Measurements from ENCODE around the gene GPC6.

The GPC6 gene

DNA sequence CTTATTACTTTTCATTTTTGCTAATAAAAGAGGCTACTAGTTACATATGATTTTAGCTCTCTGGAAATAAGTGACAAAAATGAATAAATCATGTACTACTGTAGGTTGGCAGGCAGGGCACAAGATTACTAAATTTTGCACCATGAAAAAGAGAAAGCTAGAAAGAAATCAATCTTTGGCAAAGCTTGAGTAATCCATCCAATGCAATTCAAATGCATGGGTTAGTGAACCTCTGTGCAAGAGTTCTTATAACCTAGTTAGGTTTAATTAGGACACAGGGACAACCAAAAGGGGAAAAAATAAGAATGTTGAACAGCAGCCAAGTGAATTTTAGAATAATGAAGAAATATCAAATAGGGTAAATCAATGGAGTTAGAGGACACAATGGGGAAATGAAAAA, 947.4 kb downstream of the GPC6 start:
- TF ChIP-seq CTCF (IDR thresholded peaks at IDR 0.05; ENCODE audit: poor library complexity, severe bottlenecking): no peak

DNA sequence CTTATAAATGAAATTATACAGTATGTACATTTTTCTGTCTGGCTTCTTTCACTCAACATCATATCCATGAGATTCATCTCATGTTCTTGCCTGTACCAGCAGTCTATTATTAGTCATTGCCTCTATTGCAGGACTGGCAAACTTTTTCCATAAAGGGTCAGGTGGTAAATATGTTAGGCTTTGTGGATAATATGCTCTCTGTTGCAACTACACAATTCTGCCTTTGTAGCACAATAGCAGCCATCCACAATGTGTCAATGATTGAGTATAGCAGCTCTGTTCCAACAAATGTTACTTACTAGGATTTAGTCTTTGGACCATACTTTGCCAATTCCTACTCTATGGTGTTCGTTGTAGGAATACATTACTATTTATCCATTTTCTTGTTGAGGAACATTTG, 948.5 kb downstream of the GPC6 start:
- Histone ChIP-seq H3K36me3 (ENCODE audit: low read depth) (no peaks in the 10 kb centered on the region), H3K27me3 (ENCODE audit: insufficient read depth, poor library complexity, severe bottlenecking) (no peaks in the 10 kb centered on the region), H3K4me3 (ENCODE audit: severe bottlenecking) (no peak overlapping the region), H3K27ac (ENCODE audit: poor library complexity, severe bottlenecking) (no peak overlapping the region), H3K4me1 (ENCODE audit: insufficient read depth, poor library complexity, severe bottlenecking) (no peaks in the 10 kb centered on the region), H3K9me3 (ENCODE audit: severe bottlenecking) (no peaks in the 10 kb centered on the region)
- no peak for DNase-seq (ENCODE audit: low spot score)
- TF ChIP-seq CTCF (IDR thresholded peaks at IDR 0.05; ENCODE audit: poor library complexity, severe bottlenecking): no peak
- no peak for ATAC-seq (ENCODE audit: low read depth)

More for the DNA sequence above, 947.4 kb downstream of the GPC6 start:
- H3K36me3 ChIP-seq (ENCODE audit: low read depth): no peaks in the 10 kb centered on the region
- no peak overlapping the region for H3K4me3 ChIP-seq (ENCODE audit: severe bottlenecking)
- H3K9me3 ChIP-seq (ENCODE audit: severe bottlenecking): no peaks in the 10 kb centered on the region
- ATAC-seq (ENCODE audit: low read depth): no peak
- H3K27ac ChIP-seq (ENCODE audit: poor library complexity, severe bottlenecking): no peak overlapping the region
- H3K27me3 ChIP-seq (ENCODE audit: insufficient read depth, poor library complexity, severe bottlenecking): no peaks in the 10 kb centered on the region
- no peak for DNase-seq (ENCODE audit: low spot score)
- no peaks in the 10 kb centered on the region for H3K4me1 ChIP-seq (ENCODE audit: insufficient read depth, poor library complexity, severe bottlenecking)

- Histone ChIP-seq H3K27me3 (ENCODE audit: insufficient read depth, poor library complexity, severe bottlenecking) (no peaks in the 10 kb centered on the region), H3K4me1 (ENCODE audit: insufficient read depth, poor library complexity, severe bottlenecking) (no peaks in the 10 kb centered on the region), H3K27ac (ENCODE audit: poor library complexity, severe bottlenecking) (no peak overlapping the region), H3K4me3 (ENCODE audit: severe bottlenecking) (no peak overlapping the region), H3K9me3 (ENCODE audit: severe bottlenecking) (no peaks in the 10 kb centered on the region), H3K36me3 (ENCODE audit: low read depth) (no peaks in the 10 kb centered on the region)
- ATAC-seq (ENCODE audit: low read depth) (no peak), DNase-seq (ENCODE audit: low spot score) (no peak)
- TF ChIP-seq CTCF (IDR thresholded peaks at IDR 0.05; ENCODE audit: poor library complexity, severe bottlenecking): no peak
These were observed 950.0 kb downstream of the GPC6 start for GRCh38 chr13:94176561-94176960.

- TF ChIP-seq CTCF (IDR thresholded peaks at IDR 0.05; ENCODE audit: poor library complexity, severe bottlenecking): no peak
- DNase-seq (ENCODE audit: low spot score): no peak
- no peak for ATAC-seq (ENCODE audit: low read depth)
- Histone ChIP-seq H3K27ac (ENCODE audit: poor library complexity, severe bottlenecking) (no peak overlapping the region), H3K9me3 (ENCODE audit: severe bottlenecking) (no peaks in the 10 kb centered on the region), H3K4me1 (ENCODE audit: insufficient read depth, poor library complexity, severe bottlenecking) (no peaks in the 10 kb centered on the region), H3K4me3 (ENCODE audit: severe bottlenecking) (no peak overlapping the region), H3K27me3 (ENCODE audit: insufficient read depth, poor library complexity, severe bottlenecking) (no peaks in the 10 kb centered on the region), H3K36me3 (ENCODE audit: low read depth) (no peaks in the 10 kb centered on the region)
These were observed 950.4 kb downstream of the GPC6 start for GRCh38 chr13:94177041-94177440.

DNA sequence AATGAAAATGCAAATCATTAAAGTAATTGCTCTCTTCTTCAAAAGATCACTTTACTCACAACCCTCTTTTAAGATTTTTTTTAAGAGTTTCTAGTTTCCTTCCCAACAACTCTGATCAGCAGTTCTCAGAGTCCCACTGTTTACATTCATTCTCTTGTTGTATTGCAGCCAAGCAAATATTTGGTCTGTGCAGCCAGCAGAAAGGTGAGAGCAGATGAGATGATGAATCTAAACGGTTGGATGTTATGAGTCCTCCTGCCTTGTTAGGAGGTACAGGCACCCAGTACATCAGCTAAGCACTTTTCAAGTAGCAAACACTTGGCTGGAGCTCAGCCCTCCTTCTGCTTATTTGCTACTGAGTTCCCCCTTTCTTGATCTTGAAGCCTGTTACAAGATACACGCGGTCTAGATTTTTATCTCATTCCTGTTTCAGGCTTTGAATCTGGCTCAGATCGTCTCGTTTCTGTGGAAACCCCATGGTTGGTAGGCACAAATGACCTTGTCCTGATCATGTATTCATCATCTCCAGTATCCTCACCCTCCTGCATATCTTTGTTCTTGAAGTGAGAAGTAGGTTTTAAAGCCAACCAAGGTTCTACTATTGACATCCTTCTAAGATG, 952.1 kb downstream of the GPC6 start:
- ATAC-seq (ENCODE audit: low read depth): no peak
- no peaks in the 10 kb centered on the region for H3K9me3 ChIP-seq (ENCODE audit: severe bottlenecking)
- no peaks in the 10 kb centered on the region for H3K4me1 ChIP-seq (ENCODE audit: insufficient read depth, poor library complexity, severe bottlenecking)
- no peaks in the 10 kb centered on the region for H3K36me3 ChIP-seq (ENCODE audit: low read depth)
- no peak overlapping the region for H3K27ac ChIP-seq (ENCODE audit: poor library complexity, severe bottlenecking)
- no peak for DNase-seq (ENCODE audit: low spot score)
- no peaks in the 10 kb centered on the region for H3K27me3 ChIP-seq (ENCODE audit: insufficient read depth, poor library complexity, severe bottlenecking)
- no peak for TF ChIP-seq CTCF (IDR thresholded peaks at IDR 0.05; ENCODE audit: poor library complexity, severe bottlenecking)
- H3K4me3 ChIP-seq (ENCODE audit: severe bottlenecking): no peak overlapping the region
